ENCODE data around the gene CWC25. TPM values are rescaled to one million over a fixed set of nuclear protein-coding genes. Genes with fewer than 3 reads are reported as not detected.

The CWC25 gene
- total and polyA plus RNA-seq, 2 of the 13 experiments (the other 11 are each of a cell fraction or from before 2014, with no cell fraction given): 15.6 to 22.7 TPM

- TF ChIP-seq, protein P1, sequence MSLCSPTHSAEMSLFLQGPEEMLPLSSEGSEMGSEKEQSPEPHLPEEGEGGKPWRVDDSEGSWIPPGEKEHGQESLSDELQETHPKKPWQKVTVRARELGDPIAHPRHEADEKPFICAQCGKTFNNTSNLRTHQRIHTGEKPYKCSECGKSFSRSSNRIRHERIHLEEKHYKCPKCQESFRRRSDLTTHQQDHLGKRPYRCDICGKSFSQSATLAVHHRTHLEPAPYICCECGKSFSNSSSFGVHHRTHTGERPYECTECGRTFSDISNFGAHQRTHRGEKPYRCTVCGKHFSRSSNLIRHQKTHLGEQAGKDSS (CRISPR knock-in tag; IDR thresholded peaks at IDR 0.05; ENCODE audit: borderline replicate concordance, low read depth): peak; percentile 63
- TF ChIP-seq, protein P2, sequence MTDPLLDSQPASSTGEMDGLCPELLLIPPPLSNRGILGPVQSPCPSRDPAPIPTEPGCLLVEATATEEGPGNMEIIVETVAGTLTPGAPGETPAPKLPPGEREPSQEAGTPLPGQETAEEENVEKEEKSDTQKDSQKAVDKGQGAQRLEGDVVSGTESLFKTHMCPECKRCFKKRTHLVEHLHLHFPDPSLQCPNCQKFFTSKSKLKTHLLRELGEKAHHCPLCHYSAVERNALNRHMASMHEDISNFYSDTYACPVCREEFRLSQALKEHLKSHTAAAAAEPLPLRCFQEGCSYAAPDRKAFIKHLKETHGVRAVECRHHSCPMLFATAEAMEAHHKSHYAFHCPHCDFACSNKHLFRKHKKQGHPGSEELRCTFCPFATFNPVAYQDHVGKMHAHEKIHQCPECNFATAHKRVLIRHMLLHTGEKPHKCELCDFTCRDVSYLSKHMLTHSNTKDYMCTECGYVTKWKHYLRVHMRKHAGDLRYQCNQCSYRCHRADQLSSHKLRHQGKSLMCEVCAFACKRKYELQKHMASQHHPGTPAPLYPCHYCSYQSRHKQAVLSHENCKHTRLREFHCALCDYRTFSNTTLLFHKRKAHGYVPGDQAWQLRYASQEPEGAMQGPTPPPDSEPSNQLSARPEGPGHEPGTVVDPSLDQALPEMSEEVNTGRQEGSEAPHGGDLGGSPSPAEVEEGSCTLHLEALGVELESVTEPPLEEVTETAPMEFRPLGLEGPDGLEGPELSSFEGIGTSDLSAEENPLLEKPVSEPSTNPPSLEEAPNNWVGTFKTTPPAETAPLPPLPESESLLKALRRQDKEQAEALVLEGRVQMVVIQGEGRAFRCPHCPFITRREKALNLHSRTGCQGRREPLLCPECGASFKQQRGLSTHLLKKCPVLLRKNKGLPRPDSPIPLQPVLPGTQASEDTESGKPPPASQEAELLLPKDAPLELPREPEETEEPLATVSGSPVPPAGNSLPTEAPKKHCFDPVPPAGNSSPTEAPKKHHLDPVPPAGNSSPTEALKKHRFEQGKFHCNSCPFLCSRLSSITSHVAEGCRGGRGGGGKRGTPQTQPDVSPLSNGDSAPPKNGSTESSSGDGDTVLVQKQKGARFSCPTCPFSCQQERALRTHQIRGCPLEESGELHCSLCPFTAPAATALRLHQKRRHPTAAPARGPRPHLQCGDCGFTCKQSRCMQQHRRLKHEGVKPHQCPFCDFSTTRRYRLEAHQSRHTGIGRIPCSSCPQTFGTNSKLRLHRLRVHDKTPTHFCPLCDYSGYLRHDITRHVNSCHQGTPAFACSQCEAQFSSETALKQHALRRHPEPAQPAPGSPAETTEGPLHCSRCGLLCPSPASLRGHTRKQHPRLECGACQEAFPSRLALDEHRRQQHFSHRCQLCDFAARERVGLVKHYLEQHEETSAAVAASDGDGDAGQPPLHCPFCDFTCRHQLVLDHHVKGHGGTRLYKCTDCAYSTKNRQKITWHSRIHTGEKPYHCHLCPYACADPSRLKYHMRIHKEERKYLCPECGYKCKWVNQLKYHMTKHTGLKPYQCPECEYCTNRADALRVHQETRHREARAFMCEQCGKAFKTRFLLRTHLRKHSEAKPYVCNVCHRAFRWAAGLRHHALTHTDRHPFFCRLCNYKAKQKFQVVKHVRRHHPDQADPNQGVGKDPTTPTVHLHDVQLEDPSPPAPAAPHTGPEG (CRISPR knock-in tag; IDR thresholded peaks at IDR 0.05): peak; percentile 44; the same call in 1 of the 2 replicates
- TF ChIP-seq ZNF652 (CRISPR knock-in tag; IDR thresholded peaks at IDR 0.05; ENCODE audit: borderline replicate concordance, low read depth) (no peak), ZNF644 (CRISPR knock-in tag; IDR thresholded peaks at IDR 0.05; ENCODE audit: low read depth) (no peak), ZBTB7B (CRISPR knock-in tag; IDR thresholded peaks at IDR 0.05) (peak; percentile 94), ZFP41 (CRISPR knock-in tag; IDR thresholded peaks at IDR 0.05; ENCODE audit: borderline replicate concordance) (0 out of 2 replicates have a peak, but pooled peaks have one; percentile 56), REL (CRISPR knock-in tag; conservative IDR thresholded peaks at IDR 0.05) (no peak; the same call in 1 of the 2 replicates), RNF2 (conservative IDR thresholded peaks at IDR 0.05; ENCODE audit: low read depth) (peak; percentile 64; the same call in 1 of the 2 replicates), XBP1 (CRISPR knock-in tag; IDR thresholded peaks at IDR 0.05) (0 out of 2 replicates have a peak, but pooled peaks have one; percentile 59), ZBTB14 (CRISPR knock-in tag; IDR thresholded peaks at IDR 0.05) (peak; percentile 64; the same call in 1 of the 2 replicates), CHD2 (IDR thresholded peaks at IDR 0.05; ENCODE audit: low read depth, low read length) (no peak; the same call in 1 of the 2 replicates), ZFP90 (CRISPR knock-in tag; IDR thresholded peaks at IDR 0.05; ENCODE audit: borderline replicate concordance) (peak; percentile 96), JUN (CRISPR knock-in tag; IDR thresholded peaks at IDR 0.05) (peak; percentile 63; the same call in 1 of the 2 replicates), E2F5 (CRISPR knock-in tag; conservative IDR thresholded peaks at IDR 0.05) (no peak; the same call in none of the 2 replicates)
Observed at GRCh38 chr17:38799501-38800236, 25.5 kb downstream of the CWC25 start, which contains the start of gene PIP4K2B (continued).

Measured in HepG2 (cell line).